ENCODE measurements around the gene LRP1-AS.

Gene LRP1-AS

GRCh38 chr12:57161491-57161890 lies 14.1 kb upstream of the LRP1-AS start:
- H3K4me3 ChIP-seq (ENCODE audit: low read depth, low read length), result no peak overlapping the region
- in situ Hi-C loops (cut with HindIII; ENCODE audit: low pct_ligation_motif_present, low sequenced_read_pairs), result no loop called here
- peaks cover 83% of the 10 kb centered on the region for H3K36me3 ChIP-seq (replicated peaks)
- no peak for TF ChIP-seq CTCF (IDR thresholded peaks at IDR 0.05; ENCODE audit: low read depth, low read length, missing control alignments)
- H3K27ac ChIP-seq, result no peak overlapping the region
- peak; percentile 41 for DNase-seq
- no peaks in the 10 kb centered on the region for H3K27me3 ChIP-seq (replicated peaks)

GRCh38 chr12:57160741-57161140 lies 13.3 kb upstream of the LRP1-AS start:
- Histone ChIP-seq H3K27me3 (replicated peaks) (no peaks in the 10 kb centered on the region), H3K36me3 (replicated peaks) (peaks cover 83% of the 10 kb centered on the region), H3K27ac (no peak overlapping the region), H3K4me3 (ENCODE audit: low read depth, low read length) (no peak overlapping the region)
- no peak for DNase-seq
- in situ Hi-C loops (cut with HindIII; ENCODE audit: low pct_ligation_motif_present, low sequenced_read_pairs), result no loop called here
- no peak for TF ChIP-seq CTCF (IDR thresholded peaks at IDR 0.05; ENCODE audit: low read depth, low read length, missing control alignments)

GRCh38 chr12:57160040-57160439 lies 12.6 kb upstream of the LRP1-AS start:
- TF ChIP-seq CTCF (IDR thresholded peaks at IDR 0.05; ENCODE audit: low read depth, low read length, missing control alignments), result no peak
- in situ Hi-C loops (cut with HindIII; ENCODE audit: low pct_ligation_motif_present, low sequenced_read_pairs), result no loop called here
- no peak overlapping the region for H3K4me3 ChIP-seq (ENCODE audit: low read depth, low read length)
- H3K36me3 ChIP-seq (replicated peaks), result peaks cover 89% of the 10 kb centered on the region
- no peaks in the 10 kb centered on the region for H3K27me3 ChIP-seq (replicated peaks)
- DNase-seq, result no peak
- no peak overlapping the region for H3K27ac ChIP-seq

- Histone ChIP-seq H3K27me3 (replicated peaks) (no peaks in the 10 kb centered on the region), H3K36me3 (replicated peaks) (peaks cover 93% of the 10 kb centered on the region), H3K4me3 (ENCODE audit: low read depth, low read length) (no peak overlapping the region), H3K27ac (no peak overlapping the region)
- in situ Hi-C loops (cut with HindIII; ENCODE audit: low pct_ligation_motif_present, low sequenced_read_pairs), result no loop called here
- DNase-seq, result no peak
- no peak for TF ChIP-seq CTCF (IDR thresholded peaks at IDR 0.05; ENCODE audit: low read depth, low read length, missing control alignments)
Observed at GRCh38 chr12:57159311-57159710, 11.9 kb upstream of the LRP1-AS start.

- Histone ChIP-seq H3K36me3 (replicated peaks) (peaks cover 90% of the 10 kb centered on the region), H3K4me3 (ENCODE audit: low read depth, low read length) (no peak overlapping the region), H3K27ac (no peak overlapping the region), H3K27me3 (replicated peaks) (no peaks in the 10 kb centered on the region)
- DNase-seq, result no peak
- in situ Hi-C loops (cut with HindIII; ENCODE audit: low pct_ligation_motif_present, low sequenced_read_pairs), result no loop called here
- no peak for TF ChIP-seq CTCF (IDR thresholded peaks at IDR 0.05; ENCODE audit: low read depth, low read length, missing control alignments)
Observed at GRCh38 chr12:57158665-57159064, 11.2 kb upstream of the LRP1-AS start.

- in situ Hi-C loops (cut with HindIII; ENCODE audit: low pct_ligation_motif_present, low sequenced_read_pairs), result no loop called here
- H3K36me3 ChIP-seq (replicated peaks), result peaks cover 90% of the 10 kb centered on the region
Observed at GRCh38 chr12:57158186-57158585, 10.8 kb upstream of the LRP1-AS start.

More at GRCh38 chr12:57158186-57158585, 10.8 kb upstream of the LRP1-AS start:
- TF ChIP-seq CTCF (IDR thresholded peaks at IDR 0.05; ENCODE audit: low read depth, low read length, missing control alignments), result no peak
- Histone ChIP-seq H3K27ac (no peak overlapping the region), H3K27me3 (replicated peaks) (no peaks in the 10 kb centered on the region), H3K4me3 (ENCODE audit: low read depth, low read length) (no peak overlapping the region)
- no peak for DNase-seq
